ENCODE data around the gene GABRA4.

DNA sequence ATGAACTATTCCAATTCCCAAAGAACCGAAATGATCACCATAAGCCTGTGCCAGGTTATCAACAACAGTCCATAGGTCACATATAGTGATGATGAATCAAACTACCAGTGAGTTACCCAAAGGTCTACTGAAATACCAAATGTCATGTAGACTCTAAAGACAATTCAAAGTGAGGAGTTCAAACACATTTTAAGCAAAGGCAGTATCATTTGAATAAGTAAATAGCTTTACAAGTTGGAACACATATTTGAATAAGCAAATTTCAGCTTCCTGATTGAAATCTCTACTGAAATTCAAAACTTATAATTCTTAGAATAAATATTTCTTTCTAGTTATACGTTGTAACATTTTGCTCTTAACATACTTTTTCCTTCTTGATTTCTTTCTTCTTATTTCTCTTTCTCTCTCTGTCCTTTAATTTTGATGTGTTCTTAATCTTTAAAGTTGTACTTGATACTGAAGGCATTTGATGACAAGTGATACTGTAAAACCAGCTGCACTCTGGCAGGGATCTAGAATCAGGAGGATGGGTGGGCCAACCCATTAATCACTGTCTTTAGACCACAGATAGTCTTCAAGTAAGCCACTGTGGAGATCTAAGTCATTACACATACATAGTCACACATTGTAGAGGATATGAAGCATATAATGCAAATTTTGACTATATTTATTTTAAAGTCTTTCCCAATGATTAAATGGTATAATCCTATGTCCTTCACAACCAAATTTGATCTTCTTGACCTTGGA, 34.5 kb downstream of the GABRA4 start:
- TF ChIP-seq, protein P1, sequence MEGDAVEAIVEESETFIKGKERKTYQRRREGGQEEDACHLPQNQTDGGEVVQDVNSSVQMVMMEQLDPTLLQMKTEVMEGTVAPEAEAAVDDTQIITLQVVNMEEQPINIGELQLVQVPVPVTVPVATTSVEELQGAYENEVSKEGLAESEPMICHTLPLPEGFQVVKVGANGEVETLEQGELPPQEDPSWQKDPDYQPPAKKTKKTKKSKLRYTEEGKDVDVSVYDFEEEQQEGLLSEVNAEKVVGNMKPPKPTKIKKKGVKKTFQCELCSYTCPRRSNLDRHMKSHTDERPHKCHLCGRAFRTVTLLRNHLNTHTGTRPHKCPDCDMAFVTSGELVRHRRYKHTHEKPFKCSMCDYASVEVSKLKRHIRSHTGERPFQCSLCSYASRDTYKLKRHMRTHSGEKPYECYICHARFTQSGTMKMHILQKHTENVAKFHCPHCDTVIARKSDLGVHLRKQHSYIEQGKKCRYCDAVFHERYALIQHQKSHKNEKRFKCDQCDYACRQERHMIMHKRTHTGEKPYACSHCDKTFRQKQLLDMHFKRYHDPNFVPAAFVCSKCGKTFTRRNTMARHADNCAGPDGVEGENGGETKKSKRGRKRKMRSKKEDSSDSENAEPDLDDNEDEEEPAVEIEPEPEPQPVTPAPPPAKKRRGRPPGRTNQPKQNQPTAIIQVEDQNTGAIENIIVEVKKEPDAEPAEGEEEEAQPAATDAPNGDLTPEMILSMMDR (IDR thresholded peaks at IDR 0.05): no peak
- TF ChIP-seq POLR2AphosphoS5 (IDR thresholded peaks at IDR 0.05): no peak
